MM.1S (cell line): ENCODE measurements around the gene PITPNM2.

Experiments
- EZH2 ChIP-seq: fragments of 300-600 bp; sonication (generic); optimal IDR thresholded peaks from 2 replicates; pipeline ENCODE3; 2017; ENCODE audit warnings: low read depth, mild to moderate bottlenecking, antibody characterized with exemption, low read length, mixed read lengths
- TF ChIP-seq, protein P1 (sequence below): fragments of 300-600 bp; sonication (generic); IDR thresholded peaks from 2 replicates; pipeline ENCODE4 v1.5.1; 2016; ENCODE audit warnings: antibody characterized with exemption, low read length, mixed read lengths

DNA sequence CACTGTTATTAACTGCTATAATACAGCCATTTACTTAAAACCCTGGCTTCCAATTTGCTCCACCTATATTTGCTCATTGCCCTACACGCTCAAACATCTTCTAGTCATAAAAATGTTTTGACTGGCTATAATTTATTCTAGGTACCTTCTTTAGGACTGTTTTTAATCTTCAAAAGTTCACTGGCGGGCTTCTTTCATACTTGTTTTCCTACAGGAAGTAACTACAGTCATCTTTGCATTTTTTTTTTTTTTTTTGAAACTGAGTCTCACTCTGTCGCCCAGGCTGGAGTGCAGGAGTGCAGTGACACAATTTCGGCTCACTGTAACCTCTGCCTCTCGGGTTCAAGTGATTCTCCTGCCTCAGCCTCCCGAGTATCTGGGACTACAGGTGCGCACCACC is 49.5 kb upstream of the PITPNM2 start:
- TF ChIP-seq EZH2: no peak
- TF ChIP-seq, protein P1, sequence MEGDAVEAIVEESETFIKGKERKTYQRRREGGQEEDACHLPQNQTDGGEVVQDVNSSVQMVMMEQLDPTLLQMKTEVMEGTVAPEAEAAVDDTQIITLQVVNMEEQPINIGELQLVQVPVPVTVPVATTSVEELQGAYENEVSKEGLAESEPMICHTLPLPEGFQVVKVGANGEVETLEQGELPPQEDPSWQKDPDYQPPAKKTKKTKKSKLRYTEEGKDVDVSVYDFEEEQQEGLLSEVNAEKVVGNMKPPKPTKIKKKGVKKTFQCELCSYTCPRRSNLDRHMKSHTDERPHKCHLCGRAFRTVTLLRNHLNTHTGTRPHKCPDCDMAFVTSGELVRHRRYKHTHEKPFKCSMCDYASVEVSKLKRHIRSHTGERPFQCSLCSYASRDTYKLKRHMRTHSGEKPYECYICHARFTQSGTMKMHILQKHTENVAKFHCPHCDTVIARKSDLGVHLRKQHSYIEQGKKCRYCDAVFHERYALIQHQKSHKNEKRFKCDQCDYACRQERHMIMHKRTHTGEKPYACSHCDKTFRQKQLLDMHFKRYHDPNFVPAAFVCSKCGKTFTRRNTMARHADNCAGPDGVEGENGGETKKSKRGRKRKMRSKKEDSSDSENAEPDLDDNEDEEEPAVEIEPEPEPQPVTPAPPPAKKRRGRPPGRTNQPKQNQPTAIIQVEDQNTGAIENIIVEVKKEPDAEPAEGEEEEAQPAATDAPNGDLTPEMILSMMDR: no peak
